Peyer's patch (tissue), 4 donors: ENCODE data around the gene SLC38A2.

ENCODE experiments used
- CTCF ChIP-seq, 6 experiments: fragments of 450-650 bp in 4 of 6; fragments of 200-600 bp in 2 of 6; sonication (generic) in 1 of 6; IDR thresholded peaks; one replicate each; pipeline ENCODE4 v1.5.1; 2017 to 2019; ENCODE audit warnings: antibody characterized with exemption in 6 of 6, mild to moderate bottlenecking in 3 of 6, moderate library complexity in 1 of 6
- POLR2A ChIP-seq, 2 donors: fragments of 450-650 bp; IDR thresholded peaks; one replicate each; pipeline ENCODE4 v1.5.1; 2017; ENCODE audit warnings: antibody characterized with exemption in 2 of 2, mild to moderate bottlenecking in 2 of 2, moderate library complexity in 2 of 2

GRCh38 chr12:46357438-46358324 is 14.9 kb downstream of the SLC38A2 start:
- TF ChIP-seq CTCF (IDR thresholded peaks at IDR 0.05) = no peak
- no peak for TF ChIP-seq POLR2A (IDR thresholded peaks at IDR 0.05)
